ENCODE results near the gene RPS19.
A peak's percentile ranks its signal among the peaks of the same experiment; 100 is the strongest.

The RPS19 gene

DNA sequence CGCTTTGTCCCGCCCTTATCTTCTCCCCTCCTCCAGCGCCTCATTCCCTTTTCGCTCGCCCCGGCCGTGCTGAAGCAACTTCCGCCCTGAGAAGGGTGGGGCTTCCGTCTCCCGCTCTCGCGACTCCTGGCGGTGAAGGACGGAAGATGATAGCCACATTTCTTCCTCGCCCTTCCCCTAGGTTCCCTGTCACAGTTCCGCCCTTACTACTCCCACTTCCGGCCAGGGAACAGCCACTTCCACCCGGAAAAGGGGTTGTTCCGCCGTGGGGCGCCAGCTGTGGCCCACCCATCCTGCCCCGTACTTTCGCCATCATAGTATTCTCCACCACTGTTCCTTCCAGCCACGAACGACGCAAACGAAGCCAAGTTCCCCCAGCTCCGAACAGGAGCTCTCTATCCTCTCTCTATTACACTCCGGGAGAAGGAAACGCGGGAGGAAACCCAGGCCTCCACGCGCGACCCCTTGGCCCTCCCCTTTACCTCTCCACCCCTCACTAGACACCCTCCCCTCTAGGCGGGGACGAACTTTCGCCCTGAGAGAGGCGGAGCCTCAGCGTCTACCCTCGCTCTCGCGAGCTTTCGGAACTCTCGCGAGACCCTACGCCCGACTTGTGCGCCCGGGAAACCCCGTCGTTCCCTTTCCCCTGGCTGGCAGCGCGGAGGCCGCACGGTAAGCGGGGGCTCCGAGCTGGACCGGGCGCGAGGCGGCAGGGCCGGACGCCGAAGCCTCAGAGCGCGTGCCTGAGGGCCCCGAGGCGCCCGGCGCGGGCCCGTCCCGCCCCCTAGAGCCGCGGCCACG is at the start of gene RPS19:
Gene RPS19, plus strand, starts transcription at position 638 of the 801 bp plus-strand sequence. CDS start 520 bp downstream, outside the sequence.
- peaks cover 42% of the 10 kb centered on the region for H3K36me3 ChIP-seq (ENCODE audit: insufficient read depth, low read length)
- H3K4me1 ChIP-seq (ENCODE audit: insufficient read depth, low read length), result peaks cover 19% of the 10 kb centered on the region
- H3K9me3 ChIP-seq (ENCODE audit: control insufficient read depth, insufficient read depth, low read length), result no peaks in the 10 kb centered on the region
- peak within 1 kb of the TSS; percentile 98 for H3K9ac ChIP-seq (ENCODE audit: low read depth, low read length)

DNA sequence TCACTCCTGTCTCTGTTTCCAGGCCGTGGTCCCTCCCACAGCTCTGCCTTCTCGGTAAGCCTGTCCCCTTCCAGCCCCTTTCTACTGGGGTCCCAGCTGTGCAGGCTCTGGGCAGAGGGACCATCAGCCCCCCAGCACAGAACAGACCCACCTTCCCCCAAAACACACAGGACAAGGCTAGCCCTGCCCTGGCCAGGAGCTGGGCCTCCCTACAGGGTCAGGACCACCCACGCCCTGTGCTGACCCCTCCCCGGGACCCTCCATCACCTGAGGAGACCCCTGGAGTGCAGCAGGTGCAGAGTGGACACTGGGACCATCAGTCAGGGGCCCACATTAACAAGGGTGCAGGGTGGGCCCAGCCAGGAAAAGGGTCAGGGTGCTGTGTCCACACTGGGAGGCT is 49.8 kb upstream of the RPS19 start:
- Histone ChIP-seq H3K9me3 (ENCODE audit: control insufficient read depth, insufficient read depth, low read length) (no peaks in the 10 kb centered on the region; the same call in 1 of the 2 replicates), H3K36me3 (ENCODE audit: insufficient read depth, low read length) (no peaks in the 10 kb centered on the region), H3K4me1 (ENCODE audit: insufficient read depth, low read length) (no peaks in the 10 kb centered on the region), H3K9ac (ENCODE audit: low read depth, low read length) (no peak overlapping the region)

DNA sequence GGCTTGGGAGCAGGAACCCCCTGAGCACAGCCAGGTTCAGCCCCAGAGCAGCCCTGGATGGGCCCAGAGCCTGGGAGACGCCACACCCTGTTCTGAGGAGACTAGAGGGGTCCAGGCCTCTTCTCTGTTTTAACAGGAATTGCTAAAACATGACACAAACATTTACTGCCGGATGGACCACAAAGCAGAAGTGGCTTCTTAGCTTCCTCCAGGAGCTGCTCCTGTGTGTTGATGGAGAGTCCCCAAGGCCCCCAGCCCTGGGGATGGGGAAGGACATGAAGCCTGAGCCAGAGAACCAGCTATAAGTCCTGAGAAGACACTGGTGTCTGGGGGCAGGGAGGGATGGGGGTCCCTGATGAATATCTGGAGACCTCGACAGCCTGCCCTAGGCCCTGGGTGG is 49.0 kb upstream of the RPS19 start:
- no peaks in the 10 kb centered on the region for H3K36me3 ChIP-seq (ENCODE audit: insufficient read depth, low read length)
- H3K9me3 ChIP-seq (ENCODE audit: control insufficient read depth, insufficient read depth, low read length), result no peaks in the 10 kb centered on the region; the same call in 1 of the 2 replicates
- no peaks in the 10 kb centered on the region for H3K4me1 ChIP-seq (ENCODE audit: insufficient read depth, low read length)
- no peak overlapping the region for H3K9ac ChIP-seq (ENCODE audit: low read depth, low read length)

DNA sequence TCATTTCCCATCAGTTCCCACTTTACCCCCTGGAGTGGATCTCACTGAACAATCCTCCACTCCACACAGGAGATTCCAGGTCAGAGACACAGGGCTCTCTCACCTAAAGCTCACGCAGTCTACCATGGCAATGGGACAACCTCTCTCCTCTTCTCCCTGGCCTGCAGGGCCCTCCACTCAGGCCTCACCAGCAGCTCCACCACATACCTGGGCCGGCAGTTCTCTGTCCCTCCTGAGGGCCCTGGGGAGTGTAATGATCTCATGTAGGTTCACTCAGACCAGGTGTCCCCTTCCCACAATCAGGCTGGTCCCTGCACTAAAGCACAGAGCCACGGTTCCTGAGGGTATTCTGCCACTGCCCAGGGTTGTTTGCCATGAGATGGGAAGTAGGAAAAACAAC is 48.1 kb upstream of the RPS19 start:
- H3K4me1 ChIP-seq (ENCODE audit: insufficient read depth, low read length), result no peaks in the 10 kb centered on the region
- H3K9ac ChIP-seq (ENCODE audit: low read depth, low read length), result no peak overlapping the region
- H3K9me3 ChIP-seq (ENCODE audit: control insufficient read depth, insufficient read depth, low read length), result no peaks in the 10 kb centered on the region
- H3K36me3 ChIP-seq (ENCODE audit: insufficient read depth, low read length), result no peaks in the 10 kb centered on the region

DNA sequence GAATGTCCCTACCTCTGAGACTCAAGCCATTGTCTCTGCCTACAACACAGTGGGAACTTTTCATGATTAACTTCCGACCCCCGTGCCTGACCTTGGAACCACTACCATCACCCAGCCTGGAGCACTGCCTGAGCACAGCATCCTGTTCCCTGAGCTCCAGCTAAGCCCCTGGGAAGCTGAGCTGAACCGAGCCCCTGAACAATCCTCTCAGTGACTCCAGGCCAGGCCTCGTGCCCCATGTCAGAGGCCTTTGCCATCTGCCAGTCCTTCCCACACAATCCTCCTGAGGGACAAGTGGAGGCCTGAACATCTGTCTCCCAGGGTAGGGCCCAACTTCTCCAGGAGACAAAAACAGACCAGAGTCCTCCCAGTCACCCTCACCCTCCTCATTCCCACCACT is 46.1 kb upstream of the RPS19 start:
- Histone ChIP-seq H3K9ac (ENCODE audit: low read depth, low read length) (no peak overlapping the region), H3K4me1 (ENCODE audit: insufficient read depth, low read length) (no peaks in the 10 kb centered on the region), H3K36me3 (ENCODE audit: insufficient read depth, low read length) (no peaks in the 10 kb centered on the region), H3K9me3 (ENCODE audit: control insufficient read depth, insufficient read depth, low read length) (no peaks in the 10 kb centered on the region)

DNA sequence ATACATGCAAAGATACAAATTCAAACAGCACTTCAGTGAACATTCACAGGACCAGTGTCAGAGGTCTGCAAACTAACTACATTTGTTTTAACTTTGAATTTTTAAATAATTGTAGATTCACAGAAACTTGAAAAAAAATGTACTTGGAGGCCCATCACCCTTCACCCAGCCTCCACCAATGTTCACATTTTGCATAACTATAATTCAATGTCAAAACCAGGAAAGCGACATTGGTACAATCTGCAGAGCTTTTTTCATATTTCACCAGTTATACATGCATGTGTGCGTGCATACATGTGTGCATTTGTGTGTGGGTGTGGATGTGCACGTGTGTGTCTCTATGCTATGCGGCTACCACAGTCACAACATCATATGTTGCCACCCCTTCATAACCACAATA is 44.8 kb upstream of the RPS19 start:
- H3K4me1 ChIP-seq (ENCODE audit: insufficient read depth, low read length), result no peaks in the 10 kb centered on the region
- H3K9me3 ChIP-seq (ENCODE audit: control insufficient read depth, insufficient read depth, low read length), result no peaks in the 10 kb centered on the region
- no peaks in the 10 kb centered on the region for H3K36me3 ChIP-seq (ENCODE audit: insufficient read depth, low read length)
- no peak overlapping the region for H3K9ac ChIP-seq (ENCODE audit: low read depth, low read length)

DNA sequence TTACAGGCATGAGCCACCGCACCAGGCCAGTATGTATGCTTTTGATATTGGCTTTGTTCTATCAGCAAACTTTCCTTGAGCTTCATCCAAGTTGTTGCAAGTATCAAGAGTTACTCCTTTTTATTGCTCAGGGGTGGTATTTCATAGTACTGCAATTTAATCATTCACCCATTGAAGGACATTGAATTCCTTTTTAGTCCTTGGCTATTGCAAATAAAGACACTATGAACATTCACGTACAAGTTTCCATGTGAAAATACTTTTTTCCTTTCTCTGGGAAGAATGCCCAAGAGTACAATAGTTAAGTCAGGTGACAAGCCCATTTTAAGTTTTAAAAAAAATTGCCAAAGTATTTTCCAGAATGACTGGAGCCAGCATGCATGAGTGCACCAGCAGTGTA is 43.3 kb upstream of the RPS19 start:
- Histone ChIP-seq H3K9me3 (ENCODE audit: control insufficient read depth, insufficient read depth, low read length) (no peaks in the 10 kb centered on the region), H3K4me1 (ENCODE audit: insufficient read depth, low read length) (no peaks in the 10 kb centered on the region), H3K9ac (ENCODE audit: low read depth, low read length) (no peak overlapping the region), H3K36me3 (ENCODE audit: insufficient read depth, low read length) (no peaks in the 10 kb centered on the region)

DNA sequence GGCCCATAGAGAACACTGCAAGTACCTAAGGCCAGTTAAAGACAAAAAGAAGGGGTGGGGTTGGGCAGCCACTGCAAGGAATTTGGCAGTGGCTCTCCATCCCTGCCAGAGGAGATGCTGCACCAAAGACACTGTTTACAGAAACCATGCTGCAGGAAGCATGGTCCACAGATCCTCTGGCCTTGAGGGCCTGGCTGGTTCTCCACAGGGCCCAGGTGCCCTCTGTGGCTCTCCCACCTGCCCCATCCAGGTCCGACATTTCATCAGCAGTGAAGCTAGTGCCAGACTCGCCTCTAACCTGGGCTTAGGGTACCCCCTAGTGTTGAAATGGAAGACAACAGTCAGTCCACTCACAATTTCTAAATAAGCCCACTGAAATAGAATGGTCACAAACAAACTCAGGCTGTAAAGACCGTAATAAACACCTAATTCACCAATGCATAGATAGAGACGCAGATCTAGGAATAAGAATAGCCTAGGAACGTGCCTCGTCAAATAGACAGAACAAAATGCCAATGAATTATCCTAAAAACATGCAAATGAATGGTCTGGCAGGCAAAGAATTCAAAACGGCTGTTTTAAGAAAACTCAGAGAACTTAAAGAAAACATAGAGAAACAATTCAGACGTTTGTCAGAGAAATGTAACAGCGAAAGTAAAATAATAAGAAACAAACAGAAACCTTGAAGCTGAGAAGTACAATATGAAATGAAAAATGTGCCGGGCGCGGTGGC is 38.9 kb upstream of the RPS19 start:
- Histone ChIP-seq H3K9me3 (ENCODE audit: control insufficient read depth, insufficient read depth, low read length) (no peaks in the 10 kb centered on the region), H3K4me1 (ENCODE audit: insufficient read depth, low read length) (no peaks in the 10 kb centered on the region), H3K9ac (ENCODE audit: low read depth, low read length) (no peak overlapping the region), H3K36me3 (ENCODE audit: insufficient read depth, low read length) (no peaks in the 10 kb centered on the region)

DNA sequence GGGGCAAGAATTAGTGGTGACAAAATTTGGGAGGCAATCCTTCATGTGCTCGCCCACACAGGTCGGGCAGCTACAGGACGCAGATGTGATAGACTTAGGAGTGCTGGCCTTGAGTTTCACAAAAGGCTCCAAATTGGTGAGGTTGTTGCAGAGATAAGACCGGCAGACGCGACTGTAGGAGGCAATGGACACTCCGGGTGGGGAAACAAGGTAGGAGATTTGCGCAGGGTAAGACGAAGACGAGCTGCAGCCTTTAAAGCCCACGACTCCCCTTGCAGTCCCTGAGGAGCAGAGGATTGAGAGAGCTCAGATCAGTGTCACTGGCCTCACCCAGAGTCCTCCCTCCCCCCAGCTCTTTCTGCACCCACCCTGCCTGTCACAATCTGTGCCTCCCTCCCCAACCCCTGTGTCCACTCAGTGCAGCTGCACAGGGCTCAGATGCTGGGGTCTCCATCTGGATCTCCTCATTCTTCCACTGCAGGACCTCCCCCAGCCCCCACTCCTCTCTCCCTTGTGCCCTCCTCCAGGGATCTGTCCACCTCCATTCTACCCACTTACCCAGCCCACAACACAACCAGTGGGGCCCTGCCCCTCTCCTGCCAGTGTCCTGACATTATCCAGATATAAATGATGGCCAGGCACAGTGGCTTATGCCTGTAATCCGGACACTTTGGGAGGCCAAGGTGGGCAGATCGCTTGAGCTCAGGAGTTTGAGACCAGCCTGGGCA is 21.9 kb upstream of the RPS19 start:
- Histone ChIP-seq H3K4me1 (ENCODE audit: insufficient read depth, low read length) (peaks cover 4% of the 10 kb centered on the region; the same call in 1 of the 2 replicates), H3K9ac (ENCODE audit: low read depth, low read length) (no peak overlapping the region), H3K9me3 (ENCODE audit: control insufficient read depth, insufficient read depth, low read length) (no peaks in the 10 kb centered on the region), H3K36me3 (ENCODE audit: insufficient read depth, low read length) (no peaks in the 10 kb centered on the region)

DNA sequence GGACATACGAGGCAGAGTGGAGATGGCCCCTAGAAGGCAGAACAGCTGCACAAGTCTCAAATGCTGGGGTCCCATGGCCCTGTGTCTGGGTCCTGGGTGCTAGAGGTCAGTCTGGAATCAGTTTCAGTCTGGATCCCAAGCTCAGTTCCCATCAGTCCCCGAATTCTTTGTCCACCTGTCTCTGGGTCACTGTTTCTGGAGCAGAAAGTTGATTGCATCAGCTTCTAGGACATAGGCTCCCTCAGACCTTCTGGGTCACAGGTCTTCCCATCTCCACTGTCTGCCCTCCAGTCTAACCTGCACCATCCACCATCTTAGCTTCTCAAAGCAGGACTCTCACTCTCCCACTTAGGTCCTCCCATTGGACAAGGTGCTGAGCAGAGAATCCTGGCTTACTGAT is 20.8 kb upstream of the RPS19 start:
- peaks cover 4% of the 10 kb centered on the region; the same call in 1 of the 2 replicates for H3K4me1 ChIP-seq (ENCODE audit: insufficient read depth, low read length)
- no peaks in the 10 kb centered on the region for H3K9me3 ChIP-seq (ENCODE audit: control insufficient read depth, insufficient read depth, low read length)
- no peak overlapping the region for H3K9ac ChIP-seq (ENCODE audit: low read depth, low read length)
- H3K36me3 ChIP-seq (ENCODE audit: insufficient read depth, low read length), result no peaks in the 10 kb centered on the region

DNA sequence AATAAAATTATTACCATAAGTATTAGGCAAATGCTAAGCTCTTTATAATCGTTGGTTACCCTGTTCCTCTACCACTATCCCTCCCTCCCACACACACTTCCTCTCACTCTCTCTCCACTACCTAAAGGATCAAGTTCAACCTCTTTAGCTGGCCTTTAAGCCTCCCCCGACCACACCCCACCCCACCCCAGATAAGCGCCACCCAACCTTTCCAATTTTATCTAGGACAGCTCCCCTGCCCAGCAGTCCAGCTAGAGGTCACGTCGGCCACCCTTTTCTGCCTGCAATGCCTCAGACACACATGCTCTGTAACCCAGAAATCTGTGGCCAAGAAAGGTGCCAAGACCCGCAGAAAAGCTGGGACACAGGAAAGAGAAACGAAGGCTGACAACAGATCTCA is 16.7 kb upstream of the RPS19 start:
- Histone ChIP-seq H3K9ac (ENCODE audit: low read depth, low read length) (no peak overlapping the region), H3K4me1 (ENCODE audit: insufficient read depth, low read length) (no peaks in the 10 kb centered on the region), H3K9me3 (ENCODE audit: control insufficient read depth, insufficient read depth, low read length) (no peaks in the 10 kb centered on the region), H3K36me3 (ENCODE audit: insufficient read depth, low read length) (no peaks in the 10 kb centered on the region)

DNA sequence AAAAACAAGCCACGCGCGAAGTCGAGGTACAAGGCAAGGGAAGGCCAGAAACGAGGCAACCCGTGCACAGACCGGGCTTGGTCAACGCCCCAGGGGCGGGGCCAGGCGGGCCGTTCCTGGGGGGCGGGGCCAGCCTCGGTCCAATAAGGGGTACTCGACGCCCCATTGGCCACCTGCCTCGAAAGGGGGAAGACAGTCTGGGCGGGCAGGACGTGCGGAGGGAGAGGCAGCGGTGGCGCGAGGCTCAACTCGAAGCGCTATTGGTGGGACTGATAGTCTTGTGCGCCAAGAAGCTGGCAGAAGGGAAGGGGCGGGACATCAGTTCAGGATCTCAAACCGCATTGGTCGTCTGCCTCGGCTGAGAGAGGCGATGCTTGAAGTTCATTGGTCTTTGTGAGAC is 15.5 kb upstream of the RPS19 start, which contains the start of gene LYPD4:
Gene LYPD4, minus strand, starts transcription at position 83 of the 400 bp plus-strand sequence. CDS start 5,398 bp downstream, outside the sequence.
- Histone ChIP-seq H3K9ac (ENCODE audit: low read depth, low read length) (no peak within 1 kb of the TSS), H3K9me3 (ENCODE audit: control insufficient read depth, insufficient read depth, low read length) (no peaks in the 10 kb centered on the region), H3K36me3 (ENCODE audit: insufficient read depth, low read length) (no peaks in the 10 kb centered on the region), H3K4me1 (ENCODE audit: insufficient read depth, low read length) (no peaks in the 10 kb centered on the region)

DNA sequence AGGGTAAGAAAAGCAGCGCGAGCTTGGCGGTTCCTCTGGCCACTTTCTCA is 15.2 kb upstream of the RPS19 start, which contains the start of gene DMRTC2:
Gene DMRTC2, plus strand, starts transcription at position 42 of the 50 bp plus-strand sequence. CDS start 2,387 bp downstream, outside the sequence.
- Histone ChIP-seq H3K36me3 (ENCODE audit: insufficient read depth, low read length) (no peaks in the 10 kb centered on the region), H3K4me1 (ENCODE audit: insufficient read depth, low read length) (no peaks in the 10 kb centered on the region), H3K9me3 (ENCODE audit: control insufficient read depth, insufficient read depth, low read length) (no peaks in the 10 kb centered on the region), H3K9ac (ENCODE audit: low read depth, low read length) (no peak within 1 kb of the TSS)

DNA sequence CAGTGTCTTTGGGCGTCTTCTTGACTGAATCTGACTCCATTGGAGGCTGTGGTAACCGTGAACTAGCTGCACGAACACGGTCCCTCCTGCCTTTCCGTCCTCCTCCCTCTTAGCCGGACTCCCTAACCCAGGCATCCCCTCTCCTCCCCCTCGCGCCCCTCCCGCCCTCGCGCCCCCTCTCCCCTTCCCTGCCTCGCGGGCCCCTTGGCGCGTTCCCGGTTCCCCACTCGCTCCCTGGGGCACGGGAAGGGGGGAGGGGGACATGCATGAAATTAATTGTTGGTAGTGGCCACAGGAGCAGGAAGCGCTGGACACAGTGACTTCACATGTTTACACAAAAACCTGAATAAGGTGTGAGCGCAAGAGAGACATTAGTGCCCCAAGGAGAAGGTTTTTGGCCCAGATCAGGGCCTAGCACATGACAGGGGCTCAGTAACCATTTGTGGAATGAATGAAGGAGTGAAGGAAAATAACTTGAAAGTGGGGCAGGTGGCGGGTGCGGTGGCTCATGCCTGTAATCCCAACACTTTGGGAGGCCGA is 14.9 kb upstream of the RPS19 start:
- no peaks in the 10 kb centered on the region for H3K36me3 ChIP-seq (ENCODE audit: insufficient read depth, low read length)

More for the DNA sequence above, 14.9 kb upstream of the RPS19 start:
- Histone ChIP-seq H3K9ac (ENCODE audit: low read depth, low read length) (no peak overlapping the region), H3K9me3 (ENCODE audit: control insufficient read depth, insufficient read depth, low read length) (no peaks in the 10 kb centered on the region), H3K4me1 (ENCODE audit: insufficient read depth, low read length) (no peaks in the 10 kb centered on the region)
